HEK293T (cell line): ENCODE data around the gene CCDC70.

ENCODE experiments used
- CTCF ChIA-PET: fragments of 350-600 bp; formaldehyde crosslinking; extraction: SDS; loops from one replicate; lab custom pipeline; 2021; ENCODE audit warnings: antibody characterized with exemption, inconsistent platforms; lab: Yijun Ruan, JAX
- POLR2A ChIA-PET: fragments of 350-600 bp; formaldehyde crosslinking; extraction: SDS; loops from one replicate; lab custom pipeline; 2020; ENCODE audit warnings: antibody characterized with exemption, inconsistent platforms; lab: Yijun Ruan, JAX
- DNase-seq: peaks from one replicate; pipeline ENCODE4 v3.0.0; 2012; ENCODE audit warnings: mixed read lengths; ENCODE audit errors: extremely low spot score
- ARNT ChIP-seq: fragments of 450-650 bp; IDR thresholded peaks from 2 replicates; pipeline ENCODE4 v1.6.1; 2017; ENCODE audit warnings: mild to moderate bottlenecking
- BHLHE40 ChIP-seq: fragments of 450-650 bp; IDR thresholded peaks from 2 replicates; pipeline ENCODE4 v1.6.1; 2016; ENCODE audit warnings: mild to moderate bottlenecking, moderate library complexity, borderline replicate concordance
- CTBP1 ChIP-seq: fragments of 450-650 bp; IDR thresholded peaks from 2 replicates; pipeline ENCODE4 v1.6.1; 2016; ENCODE audit warnings: borderline replicate concordance
- ELF4 ChIP-seq: fragments of 450-650 bp; IDR thresholded peaks from 2 replicates; pipeline ENCODE4 v1.6.1; 2017; ENCODE audit warnings: antibody characterized with exemption
- FOXA1 ChIP-seq: fragments of 450-650 bp; IDR thresholded peaks from 2 replicates; pipeline ENCODE4 v1.6.1; 2016; ENCODE audit warnings: mild to moderate bottlenecking
- FOXK2 ChIP-seq: fragments of 450-650 bp; IDR thresholded peaks from 2 replicates; pipeline ENCODE4 v1.6.1; 2016; ENCODE audit warnings: mild to moderate bottlenecking
- FOXM1 ChIP-seq: fragments of 450-650 bp; IDR thresholded peaks from 2 replicates; pipeline ENCODE4 v1.6.1; 2017; ENCODE audit warnings: mild to moderate bottlenecking, borderline replicate concordance
- HDGF ChIP-seq: fragments of 450-650 bp; IDR thresholded peaks from 2 replicates; pipeline ENCODE4 v1.6.1; 2017; ENCODE audit warnings: antibody characterized with exemption, borderline replicate concordance
- L3MBTL2 ChIP-seq: fragments of 450-650 bp; conservative IDR thresholded peaks from 2 replicates; pipeline ENCODE4 v1.6.1; 2016; ENCODE audit warnings: mild to moderate bottlenecking
- LEF1 ChIP-seq: fragments of 450-650 bp; IDR thresholded peaks from 2 replicates; pipeline ENCODE4 v1.6.1; 2017; ENCODE audit warnings: mild to moderate bottlenecking, borderline replicate concordance
- NFRKB ChIP-seq: fragments of 450-650 bp; IDR thresholded peaks from 2 replicates; pipeline ENCODE4 v1.6.1; 2016; ENCODE audit warnings: mild to moderate bottlenecking, moderate library complexity
- SP1 ChIP-seq: fragments of 450-650 bp; IDR thresholded peaks from 2 replicates; pipeline ENCODE4 v1.6.1; 2017
- SUZ12 ChIP-seq: fragments of 450-650 bp; IDR thresholded peaks from 2 replicates; pipeline ENCODE4 v1.6.1; 2016; ENCODE audit warnings: mild to moderate bottlenecking
- TARDBP ChIP-seq: fragments of 450-650 bp; IDR thresholded peaks from 2 replicates; pipeline ENCODE4 v1.6.1; 2016
- ZNF384 ChIP-seq: fragments of 450-650 bp; IDR thresholded peaks from 2 replicates; pipeline ENCODE4 v1.6.1; 2016
- TF ChIP-seq, protein P1 (sequence below): fragments of 450-650 bp; IDR thresholded peaks from 2 replicates; pipeline ENCODE4 v1.6.1; 2016

Gene CCDC70

DNA sequence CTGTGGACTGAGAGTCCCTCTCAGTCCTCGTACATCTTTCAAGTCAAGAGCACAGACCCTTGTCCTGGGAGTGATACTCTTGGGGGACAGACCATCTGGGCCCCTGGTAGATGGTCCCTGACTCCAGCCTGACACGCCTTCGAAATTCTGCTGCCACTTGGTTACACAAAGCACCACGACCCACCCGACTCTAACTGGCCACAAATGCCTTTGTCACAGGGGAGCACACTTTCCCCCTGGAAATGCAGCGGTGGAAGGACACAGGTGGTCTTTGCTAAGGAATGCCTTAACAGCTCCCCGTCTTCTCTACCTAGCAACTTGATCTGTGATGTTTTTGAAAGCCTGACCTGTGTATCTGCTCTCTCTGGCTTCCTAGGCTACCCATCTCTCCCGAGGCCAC, 44.1 kb upstream of the CCDC70 start:
- POLR2A ChIA-PET = no interaction called here
- CTCF ChIA-PET = no interaction called here
- DNase-seq = no peak
- TF ChIP-seq TARDBP (no peak), ARNT (no peak), HDGF (no peak), LEF1 (no peak), FOXM1 (no peak), FOXA1 (no peak), SP1 (no peak), ELF4 (no peak), NFRKB (no peak), FOXK2 (no peak), SUZ12 (no peak), BHLHE40 (no peak), ZNF384 (no peak), L3MBTL2 (no peak), CTBP1 (no peak)
- TF ChIP-seq, protein P1, sequence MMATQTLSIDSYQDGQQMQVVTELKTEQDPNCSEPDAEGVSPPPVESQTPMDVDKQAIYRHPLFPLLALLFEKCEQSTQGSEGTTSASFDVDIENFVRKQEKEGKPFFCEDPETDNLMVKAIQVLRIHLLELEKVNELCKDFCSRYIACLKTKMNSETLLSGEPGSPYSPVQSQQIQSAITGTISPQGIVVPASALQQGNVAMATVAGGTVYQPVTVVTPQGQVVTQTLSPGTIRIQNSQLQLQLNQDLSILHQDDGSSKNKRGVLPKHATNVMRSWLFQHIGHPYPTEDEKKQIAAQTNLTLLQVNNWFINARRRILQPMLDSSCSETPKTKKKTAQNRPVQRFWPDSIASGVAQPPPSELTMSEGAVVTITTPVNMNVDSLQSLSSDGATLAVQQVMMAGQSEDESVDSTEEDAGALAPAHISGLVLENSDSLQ = no peak

DNA sequence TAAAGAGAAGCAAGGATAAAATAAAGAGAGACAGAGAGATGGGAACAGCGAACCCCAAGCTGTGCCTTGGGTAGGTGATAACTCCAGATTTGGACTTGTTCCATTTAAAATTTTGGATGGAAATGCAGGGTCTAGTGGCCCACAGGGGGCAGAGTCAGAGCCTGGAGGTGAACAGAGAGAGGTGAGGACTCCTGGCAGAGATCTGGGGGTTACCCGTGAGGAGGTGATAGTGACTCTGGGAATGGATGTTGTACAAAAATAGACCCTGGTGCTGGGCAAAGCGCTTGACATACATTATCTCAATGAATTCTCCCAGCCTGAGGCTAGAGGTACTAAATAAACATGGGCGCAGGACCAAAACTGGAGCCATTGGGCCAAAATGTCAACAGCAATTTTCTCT, 43.5 kb upstream of the CCDC70 start:
- DNase-seq = no peak
- CTCF ChIA-PET = interaction anchor here (0.5 kb wide), 1 partner anchor 294 kb away, joined by 3 read pairs; no protein-coding TSS in a partner anchor
- TF ChIP-seq FOXA1 (no peak), ELF4 (no peak), NFRKB (no peak)
- POLR2A ChIA-PET = no interaction called here

DNA sequence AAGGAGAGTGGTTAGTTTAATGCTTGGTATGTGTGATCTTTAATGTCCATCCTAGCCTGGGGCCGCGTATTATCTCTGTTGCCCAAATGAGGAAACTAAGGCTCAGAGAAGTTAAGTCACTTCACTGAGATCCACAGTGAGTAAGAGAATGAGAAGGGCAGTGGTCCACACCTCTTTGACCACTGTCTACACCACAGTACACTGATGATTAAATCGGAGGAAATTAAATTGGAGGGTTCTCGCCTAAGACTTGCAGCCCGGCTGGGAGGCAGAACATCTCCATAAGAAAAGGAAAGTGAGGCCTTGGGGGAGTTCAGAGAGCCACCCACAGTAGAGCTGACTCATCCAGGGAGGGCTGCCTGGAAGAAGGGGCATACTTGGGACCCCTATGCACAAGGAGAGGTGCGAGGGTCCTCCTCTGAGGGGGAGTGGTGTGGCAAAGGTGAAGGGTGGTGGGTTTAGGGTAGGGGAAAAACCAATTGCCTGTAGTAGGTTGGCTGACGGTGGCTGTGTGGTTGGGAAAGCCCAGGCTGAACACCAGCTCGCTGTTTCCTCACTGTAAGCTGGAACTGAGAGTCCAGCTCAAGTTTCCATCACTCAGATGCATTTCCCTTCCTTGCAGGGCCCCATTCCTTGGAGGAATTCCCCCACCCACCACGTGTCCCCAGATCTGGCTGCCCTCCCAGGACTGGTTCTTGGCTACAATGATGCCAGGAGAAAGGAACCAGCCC, 42.8 kb upstream of the CCDC70 start:
- TF ChIP-seq LEF1 = no peak
- TF ChIP-seq SP1 = no peak
- no peak for TF ChIP-seq CTBP1
- POLR2A ChIA-PET = no interaction called here
- DNase-seq = no peak
- CTCF ChIA-PET = no interaction called here

DNA sequence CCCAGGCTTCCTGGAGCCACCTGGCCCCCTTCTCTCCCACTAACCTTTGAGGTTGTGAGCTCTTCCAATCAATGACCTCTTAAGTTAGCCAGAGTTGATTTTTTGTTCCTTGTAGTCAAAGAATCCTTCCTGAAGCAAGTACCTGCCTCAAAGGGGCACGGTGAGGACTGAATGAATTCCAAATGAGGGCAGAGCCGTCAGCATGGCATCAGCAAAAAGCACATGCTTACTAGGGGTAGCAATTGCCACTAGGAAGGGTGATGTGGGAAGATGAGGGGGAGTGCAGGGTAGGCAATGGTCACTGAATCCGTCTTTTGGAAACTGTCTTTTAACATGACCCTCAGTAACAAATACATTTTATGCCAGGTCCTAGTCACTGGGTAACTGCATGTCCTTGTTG, 42.2 kb upstream of the CCDC70 start:
- ChIA-PET CTCF (no interaction called here), POLR2A (no interaction called here)
- no peak for TF ChIP-seq SP1
- TF ChIP-seq SUZ12 = no peak
- TF ChIP-seq NFRKB = no peak
- TF ChIP-seq CTBP1 = no peak
- no peak for TF ChIP-seq TARDBP
- no peak for DNase-seq

DNA sequence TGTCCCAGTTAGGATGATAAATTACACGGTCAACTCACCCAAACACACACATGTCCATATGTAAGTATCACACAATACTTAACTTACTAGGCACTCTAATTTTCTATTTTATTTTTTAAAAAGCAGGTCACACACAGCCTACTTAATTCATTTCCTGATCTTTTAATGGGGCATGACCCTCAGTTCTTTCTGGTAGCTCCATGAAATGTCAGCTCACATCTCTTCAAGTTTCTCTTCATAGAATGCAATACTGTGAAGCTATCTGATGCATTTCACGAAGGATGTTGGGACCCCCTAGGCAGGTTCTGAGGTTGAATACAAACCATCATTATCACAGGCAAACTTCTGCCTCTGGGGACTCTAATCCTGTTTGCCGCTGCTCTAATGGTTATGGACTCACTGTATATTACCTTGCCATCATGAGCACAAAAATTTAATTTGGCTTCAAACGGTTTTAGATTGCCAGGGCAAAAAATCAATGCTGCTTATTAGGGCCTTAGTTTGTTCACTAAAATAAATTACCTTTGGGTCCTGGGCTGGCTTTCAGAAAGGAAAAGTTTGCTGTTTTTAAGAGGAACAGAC, 41.7 kb upstream of the CCDC70 start:
- CTCF ChIA-PET = interaction anchor here (1.1 kb wide), 1 partner anchor 14 kb away, joined by 3 read pairs; no protein-coding TSS in a partner anchor
- POLR2A ChIA-PET = no interaction called here

DNA sequence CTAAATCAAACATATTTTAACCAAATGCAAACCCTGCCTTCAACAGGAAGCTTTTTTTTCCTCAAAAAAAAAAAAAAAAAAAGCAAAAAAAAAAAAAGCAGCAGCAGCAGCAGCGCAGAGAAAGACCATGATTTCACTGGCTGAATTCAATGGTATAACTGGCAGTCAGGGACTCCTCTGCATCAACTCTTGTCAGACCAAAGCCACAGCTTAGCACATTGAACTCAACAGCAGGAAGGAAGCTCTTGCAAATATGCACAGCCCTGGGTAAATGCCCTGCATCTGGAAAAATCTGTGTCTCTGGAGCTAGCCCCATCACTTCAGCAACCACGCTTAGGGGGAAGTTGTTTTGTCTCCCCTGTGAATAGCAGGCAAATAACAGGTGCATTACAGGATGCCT, 40.2 kb upstream of the CCDC70 start:
- TF ChIP-seq FOXA1 (no peak), SUZ12 (no peak), ZNF384 (no peak)
- POLR2A ChIA-PET = no interaction called here
- no peak for DNase-seq
- CTCF ChIA-PET = no interaction called here

More for the DNA sequence above, 41.7 kb upstream of the CCDC70 start:
- TF ChIP-seq HDGF = no peak
- TF ChIP-seq TARDBP = no peak
- TF ChIP-seq CTBP1 = no peak
- no peak for TF ChIP-seq L3MBTL2
- TF ChIP-seq FOXK2 = no peak
- TF ChIP-seq ZNF384 = no peak
- no peak for TF ChIP-seq SP1
- no peak for TF ChIP-seq ARNT
- no peak for TF ChIP-seq ELF4
- TF ChIP-seq SUZ12 = no peak
- no peak for TF ChIP-seq NFRKB
- TF ChIP-seq LEF1 = no peak
- TF ChIP-seq FOXM1 = no peak
- no peak for TF ChIP-seq BHLHE40
- TF ChIP-seq, protein P1 = no peak
- no peak for DNase-seq

DNA sequence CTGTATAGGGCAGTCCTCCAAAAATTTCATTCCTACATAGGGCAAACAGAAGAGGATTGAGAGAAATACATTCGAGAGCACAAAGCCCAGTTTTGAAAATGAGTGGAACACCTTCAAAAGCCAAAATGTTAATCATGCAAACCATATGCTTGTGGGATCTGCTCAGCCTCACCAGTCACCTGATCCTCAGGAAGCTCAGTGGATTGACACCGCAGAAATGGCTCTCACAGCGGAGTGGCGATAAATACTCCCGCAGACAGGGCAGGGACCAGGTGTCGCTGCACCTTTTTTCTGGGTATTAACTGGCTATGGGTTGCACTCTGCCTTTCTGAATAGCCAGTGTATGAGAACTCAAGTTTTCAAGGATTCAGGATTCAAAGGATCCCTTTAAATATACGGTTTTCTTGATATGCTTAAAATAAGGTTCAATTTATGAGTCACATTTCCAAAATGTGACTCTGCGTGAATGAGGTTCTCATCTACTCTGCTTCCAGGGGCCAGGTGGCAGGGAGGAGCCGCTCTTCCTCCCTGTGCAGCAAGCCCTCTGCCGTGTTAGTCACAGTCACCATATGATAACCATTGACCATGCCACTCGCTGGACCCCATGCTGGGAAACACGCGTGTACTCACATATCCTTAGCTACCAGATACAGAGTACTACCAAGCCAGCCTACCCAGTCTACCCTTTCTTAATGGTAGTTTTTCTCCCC, 39.5 kb upstream of the CCDC70 start:
- ChIA-PET CTCF (no interaction called here), POLR2A (no interaction called here)
- DNase-seq = no peak
- TF ChIP-seq FOXK2 (no peak), L3MBTL2 (no peak)
